GM19035 (cell line): ENCODE data around the gene FJX1.

Experiments used
- ATAC-seq: cut with Tn5 transposase; IDR thresholded peaks from one replicate; pipeline ENCODE4 v1.9.1; 2021; ENCODE audit not compliant: unreplicated experiment

FJX1 gene

GRCh38 chr11:35606206-35606605 is 12.1 kb upstream of the FJX1 start:
- ATAC-seq, result no peak

DNA sequence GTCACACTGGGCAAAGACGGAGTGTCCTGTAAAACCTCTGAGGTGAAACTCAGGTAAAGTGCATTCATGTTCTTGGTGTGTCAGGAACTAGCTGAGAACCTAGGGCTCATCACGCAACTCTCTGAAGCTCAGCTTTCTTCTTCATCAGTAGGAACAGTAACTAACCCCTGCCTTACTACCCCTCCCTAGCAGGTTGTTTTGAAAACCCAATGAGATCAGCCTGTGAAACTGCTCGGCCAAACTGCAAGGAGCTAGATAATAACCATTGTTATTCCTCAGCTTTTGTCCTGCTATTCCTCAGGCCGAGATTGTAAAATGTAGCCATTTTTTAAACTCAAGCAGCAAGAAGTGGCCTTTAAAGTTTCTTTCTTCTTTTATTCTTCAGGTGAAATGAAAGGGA is 9.8 kb upstream of the FJX1 start:
- ATAC-seq, result no peak

DNA sequence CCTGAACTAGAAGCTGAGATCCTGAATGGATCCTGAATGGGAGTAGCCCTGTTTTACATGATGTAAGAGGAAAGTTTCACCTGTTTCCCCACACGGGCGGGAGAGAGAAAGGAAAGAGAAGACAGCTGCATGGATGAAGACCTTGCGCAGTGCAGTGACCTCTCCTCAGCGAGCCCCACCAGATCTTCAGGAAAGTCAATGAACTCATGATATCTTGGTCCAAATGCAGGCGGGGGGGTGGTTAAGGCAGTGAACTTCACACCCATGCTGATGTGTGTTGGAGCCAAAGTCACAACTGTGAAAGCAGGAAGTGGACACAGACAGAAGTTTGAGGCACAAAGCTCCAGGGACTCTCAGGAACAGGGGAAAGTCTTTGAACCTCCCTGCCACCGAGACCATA is 8.6 kb upstream of the FJX1 start:
- no peak for ATAC-seq

DNA sequence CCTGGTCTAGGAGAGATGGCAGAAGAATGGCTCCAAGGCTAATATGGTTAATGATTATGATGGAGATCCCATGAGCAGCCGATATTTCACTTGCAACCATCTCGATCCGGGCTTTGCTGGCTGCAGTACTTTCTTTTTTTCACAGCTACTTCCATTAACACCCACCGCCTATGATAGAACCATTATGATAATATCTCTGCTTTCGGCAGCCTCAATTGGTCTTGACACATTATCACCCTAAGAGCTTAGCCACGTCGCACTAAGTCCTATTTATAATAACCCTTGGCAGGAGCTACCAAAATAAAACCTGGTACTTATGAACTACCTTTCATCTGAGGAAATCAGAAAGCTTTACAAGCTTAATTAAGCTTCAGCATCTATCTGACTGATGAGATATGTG is 7.6 kb upstream of the FJX1 start:
- no peak for ATAC-seq

- ATAC-seq, result no peak
Observed at GRCh38 chr11:35611741-35612140, 6.5 kb upstream of the FJX1 start.

GRCh38 chr11:35614939-35615569 is 3.2 kb upstream of the FJX1 start:
- ATAC-seq, result no peak

GRCh38 chr11:35615921-35616900 is 2.0 kb upstream of the FJX1 start:
- ATAC-seq, result no peak

GRCh38 chr11:35617316-35617686 is 959 bp upstream of the FJX1 start:
- no peak for ATAC-seq

DNA sequence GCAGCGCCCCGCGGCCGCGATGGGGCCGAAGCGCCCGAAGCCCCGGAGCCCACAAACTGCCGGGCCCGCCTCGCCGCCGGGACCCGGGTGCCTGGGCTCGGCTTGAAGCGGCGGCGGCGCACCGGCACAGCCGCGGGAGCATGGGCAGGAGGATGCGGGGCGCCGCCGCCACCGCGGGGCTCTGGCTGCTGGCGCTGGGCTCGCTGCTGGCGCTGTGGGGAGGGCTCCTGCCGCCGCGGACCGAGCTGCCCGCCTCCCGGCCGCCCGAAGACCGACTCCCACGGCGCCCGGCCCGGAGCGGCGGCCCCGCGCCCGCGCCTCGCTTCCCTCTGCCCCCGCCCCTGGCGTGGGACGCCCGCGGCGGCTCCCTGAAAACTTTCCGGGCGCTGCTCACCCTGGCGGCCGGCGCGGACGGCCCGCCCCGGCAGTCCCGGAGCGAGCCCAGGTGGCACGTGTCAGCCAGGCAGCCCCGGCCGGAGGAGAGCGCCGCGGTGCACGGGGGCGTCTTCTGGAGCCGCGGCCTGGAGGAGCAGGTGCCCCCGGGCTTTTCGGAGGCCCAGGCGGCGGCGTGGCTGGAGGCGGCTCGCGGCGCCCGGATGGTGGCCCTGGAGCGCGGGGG is 346 bp downstream of the FJX1 start:
- ATAC-seq, result peak; percentile 47

DNA sequence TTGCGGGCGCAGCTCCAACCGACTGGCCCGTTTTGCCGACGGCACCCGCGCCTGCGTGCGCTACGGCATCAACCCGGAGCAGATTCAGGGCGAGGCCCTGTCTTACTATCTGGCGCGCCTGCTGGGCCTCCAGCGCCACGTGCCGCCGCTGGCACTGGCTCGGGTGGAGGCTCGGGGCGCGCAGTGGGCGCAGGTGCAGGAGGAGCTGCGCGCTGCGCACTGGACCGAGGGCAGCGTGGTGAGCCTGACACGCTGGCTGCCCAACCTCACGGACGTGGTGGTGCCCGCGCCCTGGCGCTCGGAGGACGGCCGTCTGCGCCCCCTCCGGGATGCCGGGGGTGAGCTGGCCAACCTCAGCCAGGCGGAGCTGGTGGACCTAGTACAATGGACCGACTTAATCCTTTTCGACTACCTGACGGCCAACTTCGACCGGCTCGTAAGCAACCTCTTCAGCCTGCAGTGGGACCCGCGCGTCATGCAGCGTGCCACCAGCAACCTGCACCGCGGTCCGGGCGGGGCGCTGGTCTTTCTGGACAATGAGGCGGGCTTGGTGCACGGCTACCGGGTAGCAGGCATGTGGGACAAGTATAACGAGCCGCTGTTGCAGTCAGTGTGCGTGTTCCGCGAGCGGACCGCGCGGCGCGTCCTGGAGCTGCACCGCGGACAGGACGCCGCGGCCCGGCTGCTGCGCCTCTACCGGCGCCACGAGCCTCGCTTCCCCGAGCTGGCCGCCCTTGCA is 1.0 kb downstream of the FJX1 start:
- ATAC-seq, result peak; percentile 30

DNA sequence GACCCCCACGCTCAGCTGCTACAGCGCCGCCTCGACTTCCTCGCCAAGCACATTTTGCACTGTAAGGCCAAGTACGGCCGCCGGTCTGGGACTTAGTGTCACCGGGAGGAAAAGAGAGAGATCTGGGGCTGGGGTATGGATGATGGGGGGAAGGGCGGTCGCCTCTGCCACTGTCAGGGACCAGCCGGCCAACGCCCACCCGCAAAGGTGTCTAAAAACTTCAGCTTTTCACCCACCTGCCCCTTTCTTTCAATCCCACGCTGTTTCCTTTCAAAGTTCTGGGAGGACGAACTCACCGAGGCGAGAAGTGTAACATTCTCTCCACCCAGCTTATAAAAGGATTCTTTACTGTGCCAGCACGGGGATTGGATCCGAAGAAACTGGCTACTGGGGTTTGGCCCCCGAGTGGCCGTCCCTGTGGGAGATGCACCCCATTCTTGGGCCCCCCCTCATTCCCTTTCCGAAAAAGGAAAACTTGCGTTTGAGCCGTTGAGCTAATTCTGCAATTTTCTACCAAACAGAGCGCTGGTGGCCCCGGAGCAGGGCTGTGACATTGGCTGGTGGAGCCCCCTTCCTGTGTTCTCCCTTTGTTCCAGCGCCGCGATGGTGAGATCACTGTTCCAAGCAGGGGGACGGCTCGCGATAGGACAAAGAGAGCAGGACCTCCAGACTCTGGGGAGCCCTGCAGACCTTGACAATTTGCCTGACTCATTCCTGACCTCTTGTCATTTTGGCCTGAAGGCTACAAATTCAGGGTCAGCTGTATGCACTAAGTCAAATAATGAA is 1.8 kb downstream of the FJX1 start:
- no peak for ATAC-seq

DNA sequence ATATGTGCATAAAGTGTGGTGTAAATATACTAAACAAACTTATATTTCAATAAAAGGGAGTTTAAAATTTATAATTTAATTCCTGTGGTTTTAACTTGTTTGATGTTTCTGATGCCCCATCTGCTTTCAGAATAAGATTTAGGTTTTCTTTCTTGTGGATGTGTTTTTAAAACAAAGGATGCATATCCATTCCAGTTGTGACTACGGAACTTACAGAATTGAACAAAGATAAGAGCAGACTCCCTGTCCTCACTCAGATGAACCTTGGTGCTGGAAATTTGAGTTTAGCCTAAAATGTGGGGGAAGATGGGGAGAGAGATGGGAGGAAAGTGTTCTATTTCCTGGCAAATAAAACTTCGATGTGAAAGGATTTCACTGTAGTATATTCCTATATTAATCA is 2.5 kb downstream of the FJX1 start:
- ATAC-seq, result no peak

DNA sequence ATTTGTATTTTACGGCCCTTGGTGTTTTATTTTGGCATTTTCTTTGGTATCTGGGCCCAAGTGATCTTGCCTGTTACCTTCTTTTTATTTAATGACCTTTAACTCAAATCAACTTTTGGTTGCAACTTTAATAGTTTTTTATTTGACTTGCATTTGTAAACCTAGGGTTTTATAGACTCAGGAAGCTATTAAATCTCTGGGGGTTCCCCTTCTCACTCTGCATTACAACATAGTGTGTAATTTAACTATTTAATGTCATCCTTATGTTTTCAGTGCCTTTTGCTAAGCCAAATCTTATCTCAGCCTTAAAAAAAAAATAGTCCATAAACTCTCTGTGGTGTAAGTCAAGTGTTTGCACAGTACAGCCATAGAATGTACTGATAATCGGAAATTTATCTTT is 3.4 kb downstream of the FJX1 start:
- no peak for ATAC-seq

DNA sequence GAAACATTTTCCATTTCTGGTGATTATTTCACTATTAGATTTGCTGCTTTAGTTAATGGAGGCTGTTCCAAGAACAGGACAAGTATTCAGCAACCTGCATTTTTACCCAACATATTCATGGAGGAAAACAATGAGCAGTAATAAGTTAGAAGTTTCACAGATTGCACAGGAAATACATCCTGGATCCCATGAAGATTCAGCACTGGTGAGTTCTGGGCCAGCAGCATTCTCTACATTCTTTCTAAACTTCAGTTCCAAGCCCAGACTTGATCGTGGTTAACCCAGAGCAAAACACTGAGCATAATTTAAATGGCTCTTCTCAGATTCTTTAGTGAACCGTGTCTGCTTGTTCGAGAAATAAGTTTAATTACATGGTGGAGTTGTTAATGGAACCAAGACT is 3.8 kb downstream of the FJX1 start:
- ATAC-seq, result no peak

DNA sequence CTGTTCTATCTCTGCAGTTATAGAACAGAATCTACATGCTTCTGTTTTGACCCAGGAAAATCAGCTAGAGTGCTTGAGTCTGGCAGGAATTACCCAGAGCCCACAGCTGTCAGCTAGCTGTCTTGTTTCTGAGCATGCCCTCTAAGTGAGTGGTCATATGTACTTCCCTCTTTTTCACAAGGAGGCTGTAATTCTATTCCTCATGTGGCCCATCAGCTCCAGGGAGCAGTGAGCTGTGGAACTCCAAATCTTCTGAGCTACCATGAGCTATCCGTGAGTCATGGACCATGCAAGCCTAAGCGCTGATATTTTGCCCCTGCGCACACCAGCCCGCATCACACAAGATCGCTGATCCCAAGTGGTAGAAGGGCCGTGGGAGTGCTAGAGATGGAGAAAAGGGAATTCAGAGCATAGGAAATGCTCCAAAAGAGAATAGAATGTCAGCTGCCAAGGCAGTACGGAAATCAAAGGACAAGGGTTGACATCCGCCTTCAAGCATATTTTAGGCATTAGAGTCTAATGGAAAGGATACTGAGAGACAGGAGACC is 5.4 kb downstream of the FJX1 start:
- ATAC-seq, result no peak

GRCh38 chr11:35624316-35624715 is 6.1 kb downstream of the FJX1 start:
- ATAC-seq, result no peak

- no peak for ATAC-seq
Observed at GRCh38 chr11:35624781-35625180, 6.5 kb downstream of the FJX1 start.

DNA sequence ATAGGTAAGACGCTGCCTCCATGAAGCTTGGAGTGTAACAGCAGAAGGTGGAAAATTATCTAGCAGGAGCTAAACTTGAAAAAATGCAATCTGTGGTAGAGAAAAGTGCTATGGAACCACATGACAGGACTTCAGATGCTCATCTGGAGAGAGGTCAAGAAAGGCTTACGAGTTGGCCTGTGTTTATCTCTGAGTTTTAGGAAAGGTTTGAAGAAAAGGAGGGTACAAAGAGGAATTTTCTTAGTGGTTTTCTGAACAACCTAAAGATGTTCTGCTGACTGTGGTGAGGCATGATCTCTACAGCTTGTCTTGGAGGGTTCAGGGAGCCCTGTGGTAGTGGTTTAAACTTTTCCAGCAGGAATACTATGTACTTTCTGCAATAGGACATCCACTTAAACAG is 8.2 kb downstream of the FJX1 start:
- no peak for ATAC-seq

- no peak for ATAC-seq
Observed at GRCh38 chr11:35629511-35629910, 11.3 kb downstream of the FJX1 start.

- ATAC-seq, result no peak
Observed at GRCh38 chr11:35629914-35630313, 11.7 kb downstream of the FJX1 start.
